Breast epithelium (tissue), 4 donors: ENCODE results near the gene FAM184B. TPM values are rescaled to one million over a fixed set of nuclear protein-coding genes. Genes with fewer than 3 reads are reported as not detected.

Experiments
- DNase-seq, 2 donors: peaks; one replicate each; pipeline ENCODE4 v3.0.0-alpha.2; 2019; ENCODE audit warnings: low spot score in 2 of 2
- H3K27ac ChIP-seq, 2 donors: fragments of 200-600 bp; sonication (generic) in 1 of 2; one replicate each; pipeline ENCODE4 v1.5.1; 2016 to 2019; ENCODE audit warnings: mild to moderate bottlenecking in 1 of 2
- H3K27me3 ChIP-seq, 2 donors: fragments of 200-600 bp; sonication (generic) in 1 of 2; one replicate each; pipeline versions ENCODE4 v1.5.1 to v1.6.0; 2017 to 2019; ENCODE audit warnings: control low read depth in 1 of 2, mild to moderate bottlenecking in 1 of 2
- H3K36me3 ChIP-seq: fragments of 200-600 bp; one replicate; pipeline ENCODE4 v1.5.1; 2019
- H3K4me1 ChIP-seq, 2 donors: fragments of 200-600 bp; sonication (generic); one replicate each; pipeline ENCODE4 v1.5.1; 2016 to 2019; ENCODE audit warnings: control low read depth in 1 of 2
- H3K4me3 ChIP-seq, 3 donors: fragments of 200-600 bp; sonication (generic); 1 replicate in 2 of 3; 2 replicates in 1 of 3; pipeline ENCODE4 v1.5.1; 2016 to 2019; ENCODE audit warnings: mild to moderate bottlenecking in 3 of 3, moderate library complexity in 2 of 3
- H3K9me3 ChIP-seq, 2 donors: fragments of 200-600 bp; sonication (generic) in 1 of 2; one replicate each; pipeline ENCODE4 v1.5.1; 2016 to 2019; ENCODE audit warnings: control low read depth in 1 of 2
- POLR2A ChIP-seq: fragments of 450-650 bp; IDR thresholded peaks from one replicate; pipeline ENCODE4 v1.6.1; 2016; ENCODE audit warnings: antibody characterized with exemption, mild to moderate bottlenecking, moderate library complexity
- POLR2AphosphoS5 ChIP-seq, 3 donors: sonication (generic); formaldehyde crosslinking; IDR thresholded peaks; one replicate each; pipeline ENCODE4 v1.6.1; 2017; ENCODE audit warnings: antibody characterized with exemption in 3 of 3
- intact Hi-C: fragments of 100-400 bp; cut with DNase I; formaldehyde crosslinking; loops from one replicate; pipeline ENCODE4 v1.15.1; 2023; ENCODE audit warnings: low total_unique reads
- total RNA-seq, 3 donors: library from RNA; depleted of rRNA; stranded (reverse); fragments of >200 nt; gene quantifications; one replicate each; pipeline ENCODE4 v1.1.0, GENCODE V29; 2016
- TF ChIP-seq, protein P1 (sequence below), 3 donors: fragments of 450-650 bp; IDR thresholded peaks; one replicate each; pipeline ENCODE4 v1.5.1; 2016 to 2017; ENCODE audit warnings: antibody characterized with exemption in 3 of 3, mild to moderate bottlenecking in 3 of 3, moderate library complexity in 3 of 3

The FAM184B gene
- total RNA-seq, 3 donors from 2014 or later, result 0.33 to 0.59 TPM; not detected in 1

DNA sequence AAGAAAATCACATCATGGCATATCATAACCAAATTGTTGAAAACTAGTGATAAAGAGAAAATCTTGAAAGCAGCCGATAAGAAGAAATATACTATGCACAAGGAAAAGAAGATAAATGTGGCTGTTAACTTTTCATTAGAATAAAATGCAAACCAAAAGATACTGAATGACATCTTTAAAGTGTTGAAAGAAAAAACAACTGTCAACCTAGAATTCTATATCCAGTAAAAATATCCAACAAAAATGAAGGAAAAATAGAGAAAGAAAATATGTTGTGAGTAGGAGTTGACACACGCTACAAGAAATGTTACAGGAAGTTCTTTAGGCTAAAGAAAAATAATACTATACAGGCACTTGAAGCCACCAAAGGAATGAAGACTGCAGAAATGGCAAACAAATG lies 82.0 kb downstream of the FAM184B start:
- TF ChIP-seq, protein P1, sequence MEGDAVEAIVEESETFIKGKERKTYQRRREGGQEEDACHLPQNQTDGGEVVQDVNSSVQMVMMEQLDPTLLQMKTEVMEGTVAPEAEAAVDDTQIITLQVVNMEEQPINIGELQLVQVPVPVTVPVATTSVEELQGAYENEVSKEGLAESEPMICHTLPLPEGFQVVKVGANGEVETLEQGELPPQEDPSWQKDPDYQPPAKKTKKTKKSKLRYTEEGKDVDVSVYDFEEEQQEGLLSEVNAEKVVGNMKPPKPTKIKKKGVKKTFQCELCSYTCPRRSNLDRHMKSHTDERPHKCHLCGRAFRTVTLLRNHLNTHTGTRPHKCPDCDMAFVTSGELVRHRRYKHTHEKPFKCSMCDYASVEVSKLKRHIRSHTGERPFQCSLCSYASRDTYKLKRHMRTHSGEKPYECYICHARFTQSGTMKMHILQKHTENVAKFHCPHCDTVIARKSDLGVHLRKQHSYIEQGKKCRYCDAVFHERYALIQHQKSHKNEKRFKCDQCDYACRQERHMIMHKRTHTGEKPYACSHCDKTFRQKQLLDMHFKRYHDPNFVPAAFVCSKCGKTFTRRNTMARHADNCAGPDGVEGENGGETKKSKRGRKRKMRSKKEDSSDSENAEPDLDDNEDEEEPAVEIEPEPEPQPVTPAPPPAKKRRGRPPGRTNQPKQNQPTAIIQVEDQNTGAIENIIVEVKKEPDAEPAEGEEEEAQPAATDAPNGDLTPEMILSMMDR (IDR thresholded peaks at IDR 0.05), result no peak
- TF ChIP-seq POLR2AphosphoS5 (IDR thresholded peaks at IDR 0.05), result no peak
- intact Hi-C loops, result no loop called here
- H3K27ac ChIP-seq, result no peak overlapping the region
- no peaks in the 10 kb centered on the region for H3K27me3 ChIP-seq
- H3K4me1 ChIP-seq, result no peaks in the 10 kb centered on the region
- peaks cover 0 to 11% of the 10 kb centered on the region in 2 donors for H3K9me3 ChIP-seq
- H3K4me3 ChIP-seq, result no peak overlapping the region
- no peak for DNase-seq
- no peaks in the 10 kb centered on the region for H3K36me3 ChIP-seq

DNA sequence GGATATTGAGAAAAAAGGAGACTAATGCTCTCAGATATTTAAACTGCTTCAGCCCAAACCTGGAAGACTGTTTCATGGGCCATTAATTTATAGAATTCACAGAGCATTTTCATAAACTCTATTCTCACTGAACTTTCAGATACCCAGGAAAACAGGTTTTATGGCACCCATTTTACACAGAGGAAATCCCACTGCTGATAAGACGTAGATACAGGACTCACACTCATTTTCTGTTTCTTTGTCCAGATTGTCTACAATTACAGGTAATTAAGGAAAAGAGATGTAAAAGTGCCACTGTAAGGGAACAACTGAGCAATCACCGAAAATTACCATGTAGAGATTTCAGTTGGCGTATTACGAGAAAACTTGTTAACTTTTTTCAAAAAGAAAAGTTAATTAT lies 83.3 kb downstream of the FAM184B start:
- no peak for DNase-seq
- intact Hi-C loops, result no loop called here
- H3K27me3 ChIP-seq, result no peaks in the 10 kb centered on the region
- H3K36me3 ChIP-seq, result no peaks in the 10 kb centered on the region
- TF ChIP-seq POLR2AphosphoS5 (IDR thresholded peaks at IDR 0.05) (no peak), POLR2A (no peak)
- TF ChIP-seq, protein P1 (IDR thresholded peaks at IDR 0.05), result no peak
- H3K9me3 ChIP-seq, result peaks cover 0 to 11% of the 10 kb centered on the region in 2 donors
- H3K4me1 ChIP-seq, result no peaks in the 10 kb centered on the region
- no peak overlapping the region for H3K4me3 ChIP-seq
- H3K27ac ChIP-seq, result no peak overlapping the region

DNA sequence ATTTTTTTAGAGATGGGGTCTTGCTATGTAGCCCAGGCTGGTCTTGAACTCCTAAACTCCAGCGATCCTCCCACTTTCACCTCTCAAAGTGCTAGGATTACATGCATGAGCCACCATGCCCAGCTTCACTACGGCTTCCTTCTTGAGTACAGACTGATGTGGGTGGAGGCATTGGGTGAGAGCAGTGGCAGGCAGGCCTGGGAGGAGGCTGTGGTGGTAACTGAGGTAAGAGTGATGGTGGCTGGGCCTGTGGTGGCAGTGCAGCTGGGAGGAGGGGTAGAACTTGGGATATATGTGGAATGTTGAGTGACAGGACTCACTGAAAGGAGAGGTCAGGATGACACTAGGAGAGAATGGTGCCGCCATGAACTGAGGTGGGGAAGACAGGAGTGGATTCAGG lies 86.1 kb downstream of the FAM184B start:
- H3K36me3 ChIP-seq, result no peaks in the 10 kb centered on the region
- TF ChIP-seq POLR2A (no peak), POLR2AphosphoS5 (IDR thresholded peaks at IDR 0.05) (no peak)
- TF ChIP-seq, protein P1 (IDR thresholded peaks at IDR 0.05), result no peak
- intact Hi-C loops, result no loop called here
- H3K27ac ChIP-seq, result no peak overlapping the region
- H3K27me3 ChIP-seq, result no peaks in the 10 kb centered on the region
- no peak for DNase-seq
- H3K9me3 ChIP-seq, result peaks cover 0 to 11% of the 10 kb centered on the region in 2 donors
- H3K4me3 ChIP-seq, result no peak overlapping the region
- H3K4me1 ChIP-seq, result no peaks in the 10 kb centered on the region

DNA sequence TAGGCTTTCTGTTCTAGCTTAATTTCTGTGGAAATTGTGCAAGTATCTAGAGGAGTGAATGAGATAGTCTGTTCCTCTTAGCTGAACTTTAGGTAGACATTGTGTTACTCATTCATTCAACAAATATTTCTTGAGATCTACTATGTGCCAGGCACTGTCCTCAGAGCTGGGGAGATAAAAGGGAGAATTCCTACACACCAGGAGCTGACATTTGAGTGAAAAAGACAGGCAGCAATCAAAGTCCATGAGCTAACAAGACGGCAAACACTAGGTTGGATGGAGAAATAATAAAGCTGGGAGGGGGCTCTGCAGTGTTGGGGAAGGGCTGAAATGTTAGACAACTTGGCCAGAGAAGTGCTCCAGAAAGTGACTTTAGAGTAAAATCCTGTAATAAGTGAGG lies 86.9 kb downstream of the FAM184B start:
- Histone ChIP-seq H3K4me1 (no peaks in the 10 kb centered on the region), H3K27me3 (no peaks in the 10 kb centered on the region), H3K9me3 (peaks cover 0 to 4% of the 10 kb centered on the region in 2 donors), H3K4me3 (no peak overlapping the region), H3K27ac (no peak overlapping the region), H3K36me3 (no peaks in the 10 kb centered on the region)
- no peak for DNase-seq
- intact Hi-C loops, result no loop called here
- TF ChIP-seq POLR2A (no peak), POLR2AphosphoS5 (IDR thresholded peaks at IDR 0.05) (no peak)
- TF ChIP-seq, protein P1 (IDR thresholded peaks at IDR 0.05), result no peak

DNA sequence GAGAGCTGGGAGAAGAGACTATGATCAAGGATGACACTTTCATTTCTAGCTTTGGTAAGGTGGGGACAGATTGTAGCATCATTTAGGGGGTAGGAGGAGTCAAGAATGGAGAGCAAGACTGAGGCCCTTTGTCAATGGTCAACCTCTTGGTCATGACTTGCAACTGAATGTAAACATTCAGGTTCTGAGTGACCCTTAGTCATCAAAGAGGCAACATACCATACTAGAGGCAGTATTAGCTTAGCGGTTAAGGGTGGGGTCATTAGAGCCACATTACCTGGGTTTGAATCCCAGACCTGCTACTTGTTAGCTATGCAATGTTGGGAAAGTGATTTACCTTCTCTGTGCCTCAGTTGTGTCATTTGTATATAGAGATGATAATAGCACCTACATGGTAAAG lies 90.5 kb downstream of the FAM184B start:
- Histone ChIP-seq H3K36me3 (no peaks in the 10 kb centered on the region), H3K27me3 (no peaks in the 10 kb centered on the region), H3K27ac (no peak overlapping the region), H3K4me3 (no peak overlapping the region), H3K9me3 (no peaks in the 10 kb centered on the region), H3K4me1 (no peaks in the 10 kb centered on the region)
- no peak for DNase-seq
- TF ChIP-seq, protein P1 (IDR thresholded peaks at IDR 0.05), result no peak
- no peak for TF ChIP-seq POLR2AphosphoS5 (IDR thresholded peaks at IDR 0.05)
- TF ChIP-seq POLR2A, result no peak
- intact Hi-C loops, result no loop called here
